H9 (cell line): ENCODE data around the gene KCNMA1. TPM values are rescaled to one million over a fixed set of nuclear protein-coding genes. Genes with fewer than 3 reads are reported as not detected.
A peak's percentile ranks its signal among the peaks of the same experiment; 100 is the strongest.

Experiments used
- DNase-seq: peaks from one replicate; pipeline ENCODE4 v3.0.0-alpha.2; 2017
- H2AFZ ChIP-seq: one replicate; pipeline ENCODE4 v1.6.1; 2013; ENCODE audit warnings: mild to moderate bottlenecking, low read length, control low read depth, moderate library complexity
- H2AK5ac ChIP-seq: 2 replicates; pipeline ENCODE4 v1.6.1; 2013; ENCODE audit warnings: low read length, control low read depth, mixed read lengths; ENCODE audit not compliant: insufficient read length
- H2BK120ac ChIP-seq: one replicate; pipeline ENCODE4 v1.6.1; 2013; ENCODE audit warnings: low read depth, mild to moderate bottlenecking, low read length, control low read depth, inconsistent platforms; ENCODE audit not compliant: poor library complexity, severe bottlenecking
- H2BK12ac ChIP-seq: 2 replicates; pipeline ENCODE4 v1.6.1; 2013; ENCODE audit warnings: low read length, control low read depth, mixed read lengths, low read depth; ENCODE audit not compliant: insufficient read length
- H2BK15ac ChIP-seq: 2 replicates; pipeline ENCODE4 v1.6.1; 2013; ENCODE audit warnings: low read depth, low read length, control low read depth
- H2BK20ac ChIP-seq: one replicate; pipeline ENCODE4 v1.6.1; 2013; ENCODE audit warnings: low read depth, mild to moderate bottlenecking, low read length, control low read depth, inconsistent platforms; ENCODE audit not compliant: poor library complexity, severe bottlenecking
- H2BK5ac ChIP-seq: 2 replicates; pipeline ENCODE4 v1.6.1; 2013; ENCODE audit warnings: low read length, control low read depth, mixed read lengths; ENCODE audit not compliant: insufficient read length
- H3K14ac ChIP-seq: 2 replicates; pipeline ENCODE4 v1.6.1; 2013; ENCODE audit warnings: low read length, control low read depth; ENCODE audit not compliant: insufficient read depth
- H3K18ac ChIP-seq: 2 replicates; pipeline ENCODE4 v1.6.1; 2013; ENCODE audit warnings: low read depth, mild to moderate bottlenecking, mixed read lengths, low read length, control low read depth; ENCODE audit not compliant: insufficient read length
- H3K23ac ChIP-seq: 2 replicates; pipeline ENCODE4 v1.6.1; 2013; ENCODE audit warnings: low read length, control low read depth, mixed read lengths, low read depth; ENCODE audit not compliant: insufficient read length
- H3K23me2 ChIP-seq: 2 replicates; pipeline ENCODE4 v1.6.1; 2013; ENCODE audit warnings: low read depth, mild to moderate bottlenecking, mixed read lengths, low read length, control low read depth; ENCODE audit not compliant: insufficient read length, poor library complexity, severe bottlenecking
- H3K27ac ChIP-seq: 2 replicates; pipeline ENCODE4 v1.5.1; 2013; ENCODE audit warnings: low read length, control low read depth, mixed read lengths, low read depth; ENCODE audit not compliant: insufficient read length
- H3K27me3 ChIP-seq: 2 replicates; pipeline ENCODE4 v1.6.1; 2013; ENCODE audit warnings: low read length, control low read depth, inconsistent platforms; ENCODE audit not compliant: insufficient read depth
- H3K4ac ChIP-seq: 2 replicates; pipeline ENCODE4 v1.6.1; 2013; ENCODE audit warnings: low read depth, mild to moderate bottlenecking, control low read depth, inconsistent platforms, low read length, moderate library complexity
- H3K4me1 ChIP-seq: 2 replicates; pipeline ENCODE4 v1.6.1; 2013; ENCODE audit warnings: low read length, control low read depth, inconsistent platforms; ENCODE audit not compliant: insufficient read depth
- H3K4me2 ChIP-seq: 2 replicates; pipeline ENCODE4 v1.6.1; 2013; ENCODE audit warnings: low read length, control low read depth, mixed read lengths; ENCODE audit not compliant: insufficient read length, insufficient read depth
- H3K56ac ChIP-seq: 2 replicates; pipeline ENCODE4 v1.6.1; 2013; ENCODE audit warnings: low read depth, mild to moderate bottlenecking, mixed read lengths, low read length, control low read depth; ENCODE audit not compliant: insufficient read length
- H3K79me1 ChIP-seq: 2 replicates; pipeline ENCODE4 v1.6.1; 2013; ENCODE audit warnings: low read depth, mild to moderate bottlenecking, moderate library complexity, low read length, control low read depth, inconsistent platforms; ENCODE audit not compliant: insufficient read depth, poor library complexity, severe bottlenecking
- H3K79me2 ChIP-seq: 2 replicates; pipeline ENCODE4 v1.6.1; 2013; ENCODE audit warnings: low read length, control low read depth, inconsistent platforms; ENCODE audit not compliant: insufficient read depth
- H3K9ac ChIP-seq: 2 replicates; pipeline ENCODE4 v1.6.1; 2013; ENCODE audit warnings: low read length, control low read depth, mixed read lengths; ENCODE audit not compliant: insufficient read length; ENCODE audit errors: extremely low read depth
- H3K9me3 ChIP-seq: one replicate; pipeline ENCODE4 v1.6.1; 2013; ENCODE audit warnings: low read depth, low read length, inconsistent platforms; ENCODE audit not compliant: control insufficient read depth
- H3T11ph ChIP-seq: one replicate; pipeline ENCODE4 v1.6.1; 2013; ENCODE audit warnings: mild to moderate bottlenecking, low read length, control low read depth, inconsistent platforms
- H4K20me1 ChIP-seq: one replicate; pipeline ENCODE4 v1.6.1; 2013; ENCODE audit not compliant: control insufficient read depth, insufficient read length, insufficient read depth
- H4K5ac ChIP-seq: 2 replicates; pipeline ENCODE4 v1.6.1; 2013; ENCODE audit warnings: low read depth, mild to moderate bottlenecking, mixed read lengths, low read length, control low read depth; ENCODE audit not compliant: insufficient read length
- H4K8ac ChIP-seq: replicated peaks from 2 replicates; pipeline ENCODE4 v1.6.1; 2013; ENCODE audit warnings: low read length, control low read depth, mixed read lengths, low read depth; ENCODE audit not compliant: insufficient read length
- H4K91ac ChIP-seq: 2 replicates; pipeline ENCODE4 v1.6.1; 2013; ENCODE audit warnings: low read depth, mild to moderate bottlenecking, moderate library complexity, mixed read lengths, low read length, control low read depth; ENCODE audit not compliant: insufficient read length
- H3K27ac Mint-ChIP-seq, 3 experiments: 2 replicates in 2 of 3; 3 replicates in 1 of 3; pipeline ENCODE4 v1.8.0; 2020 to 2021; ENCODE audit warnings: mixed read lengths in 3 of 3, mild to moderate bottlenecking in 1 of 3, moderate library complexity in 1 of 3
- H3K27me3 Mint-ChIP-seq: 2 replicates; pipeline ENCODE4 v1.8.0; 2021; ENCODE audit warnings: low read depth, mild to moderate bottlenecking, moderate library complexity, mixed read lengths
- H3K36me3 Mint-ChIP-seq, 3 experiments: 2 replicates in 2 of 3; 3 replicates in 1 of 3; pipeline ENCODE4 v1.8.0; 2020 to 2021; ENCODE audit warnings: low read depth in 3 of 3, mixed read lengths in 3 of 3; ENCODE audit not compliant: insufficient read depth in 1 of 3
- H3K4me1 Mint-ChIP-seq, 2 experiments: 2 replicates each; pipeline ENCODE4 v1.8.0; 2020; ENCODE audit warnings: mixed read lengths in 2 of 2
- H3K4me3 Mint-ChIP-seq, 2 experiments: 2 replicates in 1 of 2; 3 replicates in 1 of 2; pipeline ENCODE4 v1.8.0; 2020 to 2021; ENCODE audit warnings: mild to moderate bottlenecking in 2 of 2, mixed read lengths in 2 of 2, moderate library complexity in 1 of 2
- H3K9me3 Mint-ChIP-seq, 2 experiments: 2 replicates in 1 of 2; 3 replicates in 1 of 2; pipeline ENCODE4 v1.8.0; 2020; ENCODE audit warnings: mild to moderate bottlenecking in 2 of 2, mixed read lengths in 2 of 2, moderate library complexity in 1 of 2
- WGBS: extraction: QIAGEN DNeasy Blood & Tissue Kit; methylation state at CpG from one replicate; pipeline ENCODE4 v1.1.7; 2013; ENCODE audit warnings: missing lambda C conversion rate, low lambda C conversion rate, mixed read lengths; ENCODE audit not compliant: insufficient read length; ENCODE audit errors: extremely low coverage; 5-methylcytosine and 5-hydroxymethylcytosine counted together
- total RNA-seq: library from RNA; stranded (reverse); gene quantifications from 2 replicates; pipeline ENCODE4 v1.2.1, GENCODE V29; 2021
- TF ChIP-seq, protein P1 (sequence below): fragments of 200-600 bp; sonication (generic); conservative IDR thresholded peaks from 3 replicates; pipeline ENCODE4 v1.8.0; 2021; ENCODE audit warnings: antibody characterized with exemption, mild to moderate bottlenecking

Gene KCNMA1
- total RNA-seq, 1 experiment from 2014 or later: 2.0 TPM

DNA sequence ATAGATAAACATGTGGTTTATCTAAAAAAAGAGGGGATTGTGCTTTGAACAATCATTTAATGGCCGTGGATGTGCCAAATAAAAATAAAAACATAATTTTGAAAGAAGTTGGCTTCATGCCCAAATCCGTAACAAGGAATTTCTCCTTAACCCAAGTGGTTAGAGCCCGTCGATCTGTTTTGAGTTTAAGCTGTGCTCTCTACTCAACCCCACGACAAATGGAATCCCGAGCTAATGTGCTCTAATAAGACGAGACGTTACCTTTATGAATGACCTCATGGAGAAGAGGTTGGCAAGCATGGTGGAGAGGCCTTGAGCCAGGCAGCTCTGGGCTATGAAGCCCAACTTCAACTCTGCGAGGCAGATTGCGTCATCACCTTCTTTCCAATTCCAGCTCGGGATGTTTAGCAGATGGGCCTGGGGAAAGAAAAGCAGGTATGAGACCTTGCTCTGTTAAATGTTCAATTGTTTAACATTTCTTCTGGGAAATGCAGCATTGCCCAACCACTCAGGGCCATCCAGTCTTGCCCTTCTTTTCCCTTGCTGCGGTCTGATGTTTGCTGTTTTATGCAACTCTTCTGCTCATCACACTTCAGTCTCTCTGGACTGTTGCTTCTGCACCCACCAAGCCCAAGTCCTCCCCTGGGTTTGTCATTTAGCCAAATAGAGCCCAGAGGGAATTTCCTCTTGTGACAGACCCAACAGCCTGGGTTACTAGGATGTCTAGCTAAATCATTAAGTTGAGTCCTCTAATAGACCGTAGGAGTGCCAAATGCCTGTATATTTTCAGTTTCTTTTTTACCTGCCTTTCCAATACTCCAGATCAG, 564.6 kb downstream of the KCNMA1 start:
- Histone ChIP-seq H2BK15ac (0 out of 2 replicates have a peak overlapping the region, but pooled peaks have one; percentile 25), H3K79me2 (no peaks in the 10 kb centered on the region), H3K23ac (no peak overlapping the region), H2BK20ac (no peak overlapping the region), H3K4me2 (no peak overlapping the region), H3K4me1 (no peaks in the 10 kb centered on the region), H3K9me3 (no peaks in the 10 kb centered on the region), H3K27me3 (no peaks in the 10 kb centered on the region), H3K18ac (no peak overlapping the region), H3K27ac (no peak overlapping the region), H3T11ph (no peak overlapping the region), H3K56ac (no peak overlapping the region), H2AK5ac (no peak overlapping the region), H3K23me2 (no peaks in the 10 kb centered on the region), H3K9ac (no peak overlapping the region), H3K14ac (no peak overlapping the region), H2BK5ac (no peak overlapping the region), H2AFZ (no peak overlapping the region), H2BK12ac (no peak overlapping the region), H3K4ac (no peak overlapping the region), H4K8ac (no peak overlapping the region), H3K79me1 (no peaks in the 10 kb centered on the region), H2BK120ac (no peak overlapping the region), H4K20me1 (no peaks in the 10 kb centered on the region), H4K91ac (no peak overlapping the region), H4K5ac (no peak overlapping the region)
- no CpG with 5 or more reads among the region's 13 CpGs for WGBS
- Mint-ChIP-seq H3K4me3 (no peak overlapping the region), H3K27ac (no peak overlapping the region), H3K4me1 (0 out of 4 replicates have a peak, but pooled peaks cover 0 to 3% of the 10 kb centered on the region in 2 experiments), H3K36me3 (no peaks in the 10 kb centered on the region), H3K27me3 (peaks cover 5% of the 10 kb centered on the region; the same call in 1 of the 2 replicates), H3K9me3 (no peaks in the 10 kb centered on the region)
- DNase-seq: no peak
- TF ChIP-seq, protein P1, sequence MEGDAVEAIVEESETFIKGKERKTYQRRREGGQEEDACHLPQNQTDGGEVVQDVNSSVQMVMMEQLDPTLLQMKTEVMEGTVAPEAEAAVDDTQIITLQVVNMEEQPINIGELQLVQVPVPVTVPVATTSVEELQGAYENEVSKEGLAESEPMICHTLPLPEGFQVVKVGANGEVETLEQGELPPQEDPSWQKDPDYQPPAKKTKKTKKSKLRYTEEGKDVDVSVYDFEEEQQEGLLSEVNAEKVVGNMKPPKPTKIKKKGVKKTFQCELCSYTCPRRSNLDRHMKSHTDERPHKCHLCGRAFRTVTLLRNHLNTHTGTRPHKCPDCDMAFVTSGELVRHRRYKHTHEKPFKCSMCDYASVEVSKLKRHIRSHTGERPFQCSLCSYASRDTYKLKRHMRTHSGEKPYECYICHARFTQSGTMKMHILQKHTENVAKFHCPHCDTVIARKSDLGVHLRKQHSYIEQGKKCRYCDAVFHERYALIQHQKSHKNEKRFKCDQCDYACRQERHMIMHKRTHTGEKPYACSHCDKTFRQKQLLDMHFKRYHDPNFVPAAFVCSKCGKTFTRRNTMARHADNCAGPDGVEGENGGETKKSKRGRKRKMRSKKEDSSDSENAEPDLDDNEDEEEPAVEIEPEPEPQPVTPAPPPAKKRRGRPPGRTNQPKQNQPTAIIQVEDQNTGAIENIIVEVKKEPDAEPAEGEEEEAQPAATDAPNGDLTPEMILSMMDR: no peak
